ENCODE data around the gene SLC12A7.
"Not testable (repeated sequence)": the region's sequence is repeated elsewhere in the genome, so short reads cannot be mapped to it uniquely, and the experiment has no call there.

SLC12A7 gene

GRCh38 chr5:1111727-1112289 is at the start of gene SLC12A7:
TSS of gene SLC12A7 (minus strand) at chr5:1112063. CDS start at chr5:1111991, 72 bp downstream.
- peaks cover 24% of the 10 kb centered on the region for H3K4me1 Mint-ChIP-seq (ENCODE audit: low read depth)

GRCh38 chr5:1161108-1161832 is 49.4 kb upstream of the SLC12A7 start:
- no peak overlapping the region for H3K4me3 Mint-ChIP-seq
- H3K27me3 Mint-ChIP-seq, result peaks cover 33% of the 10 kb centered on the region
- H3K27ac Mint-ChIP-seq, result no peak overlapping the region
- peaks cover 5% of the 10 kb centered on the region for H3K36me3 Mint-ChIP-seq (ENCODE audit: low read depth)
- H3K9me3 Mint-ChIP-seq, result peaks cover 8% of the 10 kb centered on the region
- H3K4me1 Mint-ChIP-seq (ENCODE audit: low read depth), result peaks cover 5% of the 10 kb centered on the region

More at GRCh38 chr5:1111727-1112289, at the start of gene SLC12A7:
- H3K4me3 Mint-ChIP-seq, result peak within 1 kb of the TSS; percentile 84
- peak within 1 kb of the TSS; percentile 78 for H3K27ac Mint-ChIP-seq
- no peaks in the 10 kb centered on the region for H3K27me3 Mint-ChIP-seq
- no peaks in the 10 kb centered on the region for H3K36me3 Mint-ChIP-seq (ENCODE audit: low read depth)
- H3K9me3 Mint-ChIP-seq, result no peaks in the 10 kb centered on the region

- Mint-ChIP-seq H3K36me3 (ENCODE audit: low read depth) (peaks cover 5% of the 10 kb centered on the region), H3K4me1 (ENCODE audit: low read depth) (peaks cover 5% of the 10 kb centered on the region), H3K27ac (no peak overlapping the region), H3K9me3 (peaks cover 8% of the 10 kb centered on the region), H3K4me3 (no peak overlapping the region), H3K27me3 (peaks cover 33% of the 10 kb centered on the region)
Measured at GRCh38 chr5:1159774-1160406, 48.0 kb upstream of the SLC12A7 start.

- peaks cover 8% of the 10 kb centered on the region for H3K4me1 Mint-ChIP-seq (ENCODE audit: low read depth)
- no peak overlapping the region for H3K4me3 Mint-ChIP-seq
- H3K27me3 Mint-ChIP-seq, result peaks cover 34% of the 10 kb centered on the region
- H3K27ac Mint-ChIP-seq, result no peak overlapping the region
- H3K9me3 Mint-ChIP-seq, result peaks cover 8% of the 10 kb centered on the region
- peaks cover 5% of the 10 kb centered on the region for H3K36me3 Mint-ChIP-seq (ENCODE audit: low read depth)
Measured at GRCh38 chr5:1159341-1159675, 47.4 kb upstream of the SLC12A7 start.

- H3K27me3 Mint-ChIP-seq, result peaks cover 38% of the 10 kb centered on the region
- no peak overlapping the region for H3K4me3 Mint-ChIP-seq
- H3K9me3 Mint-ChIP-seq, result peaks cover 8% of the 10 kb centered on the region
- peaks cover 5% of the 10 kb centered on the region for H3K36me3 Mint-ChIP-seq (ENCODE audit: low read depth)
- H3K27ac Mint-ChIP-seq, result no peak overlapping the region
- peaks cover 13% of the 10 kb centered on the region for H3K4me1 Mint-ChIP-seq (ENCODE audit: low read depth)
Measured at GRCh38 chr5:1158647-1159340, 46.9 kb upstream of the SLC12A7 start.

- peaks cover 18% of the 10 kb centered on the region for H3K4me1 Mint-ChIP-seq (ENCODE audit: low read depth)
- peaks cover 41% of the 10 kb centered on the region for H3K27me3 Mint-ChIP-seq
- not testable (repeated sequence) for H3K27ac Mint-ChIP-seq; H3K36me3 Mint-ChIP-seq (ENCODE audit: low read depth); H3K9me3 Mint-ChIP-seq
- peak overlapping the region; percentile 36 for H3K4me3 Mint-ChIP-seq
Measured at GRCh38 chr5:1157461-1157986, 45.7 kb upstream of the SLC12A7 start.

GRCh38 chr5:1156754-1157460 is 45.0 kb upstream of the SLC12A7 start:
- H3K4me3 Mint-ChIP-seq, result peak overlapping the region; percentile 36
- peaks cover 5% of the 10 kb centered on the region for H3K36me3 Mint-ChIP-seq (ENCODE audit: low read depth)
- no peak overlapping the region for H3K27ac Mint-ChIP-seq
- peaks cover 41% of the 10 kb centered on the region for H3K27me3 Mint-ChIP-seq
- peaks cover 24% of the 10 kb centered on the region for H3K4me1 Mint-ChIP-seq (ENCODE audit: low read depth)
- H3K9me3 Mint-ChIP-seq, result peaks cover 8% of the 10 kb centered on the region

- H3K27me3 Mint-ChIP-seq, result peaks cover 41% of the 10 kb centered on the region
- peaks cover 5% of the 10 kb centered on the region for H3K36me3 Mint-ChIP-seq (ENCODE audit: low read depth)
- peaks cover 8% of the 10 kb centered on the region for H3K9me3 Mint-ChIP-seq
- H3K4me3 Mint-ChIP-seq, result no peak overlapping the region
- H3K27ac Mint-ChIP-seq, result no peak overlapping the region
- H3K4me1 Mint-ChIP-seq (ENCODE audit: low read depth), result peaks cover 29% of the 10 kb centered on the region
Measured at GRCh38 chr5:1156033-1156753, 44.3 kb upstream of the SLC12A7 start.

- Mint-ChIP-seq H3K27ac (no peak overlapping the region), H3K4me3 (no peak overlapping the region), H3K36me3 (ENCODE audit: low read depth) (peaks cover 5% of the 10 kb centered on the region), H3K4me1 (ENCODE audit: low read depth) (peaks cover 32% of the 10 kb centered on the region), H3K9me3 (peaks cover 8% of the 10 kb centered on the region), H3K27me3 (peaks cover 41% of the 10 kb centered on the region)
Measured at GRCh38 chr5:1155191-1156032, 43.5 kb upstream of the SLC12A7 start.

GRCh38 chr5:1153428-1153827 is 41.6 kb upstream of the SLC12A7 start:
- Mint-ChIP-seq H3K27me3 (peaks cover 28% of the 10 kb centered on the region), H3K36me3 (ENCODE audit: low read depth) (peaks cover 5% of the 10 kb centered on the region), H3K4me1 (ENCODE audit: low read depth) (peaks cover 32% of the 10 kb centered on the region), H3K27ac (no peak overlapping the region), H3K9me3 (peaks cover 8% of the 10 kb centered on the region), H3K4me3 (no peak overlapping the region)

- Mint-ChIP-seq H3K27me3 (peaks cover 27% of the 10 kb centered on the region), H3K4me3 (no peak overlapping the region), H3K4me1 (ENCODE audit: low read depth) (peaks cover 31% of the 10 kb centered on the region), H3K27ac (no peak overlapping the region), H3K36me3 (ENCODE audit: low read depth) (peaks cover 5% of the 10 kb centered on the region), H3K9me3 (peaks cover 7% of the 10 kb centered on the region)
Measured at GRCh38 chr5:1152771-1153282, 41.0 kb upstream of the SLC12A7 start.

GRCh38 chr5:1152156-1152555 is 40.3 kb upstream of the SLC12A7 start:
- H3K4me3 Mint-ChIP-seq, result no peak overlapping the region
- no peak overlapping the region for H3K27ac Mint-ChIP-seq
- peaks cover 27% of the 10 kb centered on the region for H3K4me1 Mint-ChIP-seq (ENCODE audit: low read depth)
- peaks cover under 1% of the 10 kb centered on the region for H3K36me3 Mint-ChIP-seq (ENCODE audit: low read depth)
- no peaks in the 10 kb centered on the region for H3K9me3 Mint-ChIP-seq
- peaks cover 20% of the 10 kb centered on the region for H3K27me3 Mint-ChIP-seq

- H3K9me3 Mint-ChIP-seq, result no peaks in the 10 kb centered on the region
- H3K4me3 Mint-ChIP-seq, result no peak overlapping the region
- no peaks in the 10 kb centered on the region for H3K36me3 Mint-ChIP-seq (ENCODE audit: low read depth)
- peaks cover 27% of the 10 kb centered on the region for H3K4me1 Mint-ChIP-seq (ENCODE audit: low read depth)
- H3K27ac Mint-ChIP-seq, result no peak overlapping the region
- peaks cover 12% of the 10 kb centered on the region for H3K27me3 Mint-ChIP-seq
Measured at GRCh38 chr5:1151316-1151715, 39.5 kb upstream of the SLC12A7 start.

All from stimulated activated naive CD8-positive, alpha-beta T cell treated with anti-CD3 and anti-CD28 coated beads, Interleukin-15, Interleukin-2, amounts not matched to agents 100 ng/mL and 50 ng/mL, for 24 hours (primary cell).